Thoracic aorta (tissue), 2 donors: ENCODE measurements around the gene NENF. TPM values are rescaled to one million over a fixed set of nuclear protein-coding genes. Genes with fewer than 3 reads are reported as not detected.
A peak's percentile ranks its signal among the peaks of the same experiment; 100 is the strongest.
"Not testable (repeated sequence)": the region's sequence is repeated elsewhere in the genome, so short reads cannot be mapped to it uniquely, and the experiment has no call there.

ENCODE experiments used
- ATAC-seq: fragments of 150-250 bp; one replicate; pipeline ENCODE4 v1.8.0; 2017; ENCODE audit warnings: low read depth; ENCODE audit not compliant: insufficient number of reproducible peaks, low FRiP score
- DNase-seq: peaks from one replicate; pipeline ENCODE4 v3.0.0-alpha.2; 2020; ENCODE audit warnings: low spot score
- H3K27ac ChIP-seq, 2 donors: fragments of 200-600 bp; sonication (generic); 1 replicate in 1 of 2; 2 replicates in 1 of 2; pipeline ENCODE4 v1.5.1; 2016; ENCODE audit warnings: mild to moderate bottlenecking in 2 of 2, moderate library complexity in 2 of 2
- H3K27me3 ChIP-seq: fragments of 200-600 bp; sonication (generic); replicated peaks from 2 replicates; pipeline ENCODE4 v1.6.0; 2016; ENCODE audit warnings: mild to moderate bottlenecking; ENCODE audit not compliant: insufficient read depth
- H3K36me3 ChIP-seq: fragments of 200-600 bp; sonication (generic); one replicate; pipeline ENCODE4 v1.5.1; 2016
- H3K4me1 ChIP-seq, 2 donors: fragments of 200-600 bp; sonication (generic); 1 replicate in 1 of 2; 2 replicates in 1 of 2; pipeline versions ENCODE4 v1.5.1 to v1.6.0; 2016; ENCODE audit warnings: low read depth in 2 of 2, mild to moderate bottlenecking in 1 of 2; ENCODE audit not compliant: control insufficient read depth in 1 of 2
- H3K4me3 ChIP-seq: fragments of 200-600 bp; sonication (generic); 2 replicates; pipeline ENCODE4 v1.5.1; 2016; ENCODE audit warnings: mild to moderate bottlenecking
- H3K9me3 ChIP-seq: fragments of 200-600 bp; sonication (generic); 2 replicates; pipeline ENCODE4 v1.5.1; 2016
- CTCF ChIP-seq: fragments of 200-600 bp; sonication (generic); IDR thresholded peaks from one replicate; pipeline ENCODE4 v1.5.1; 2019; ENCODE audit warnings: antibody characterized with exemption
- total RNA-seq, 2 donors: library from RNA; depleted of rRNA; stranded (reverse); fragments of >200 nt; gene quantifications; one replicate each; pipeline versions ENCODE4 v1.1.0 to v1.2.3, GENCODE V29; 2016

Gene NENF
- total RNA-seq, 2 donors from 2014 or later, result 122 to 152 TPM

GRCh38 chr1:212478467-212479025 lies 45.8 kb downstream of the NENF start:
- no peaks in the 10 kb centered on the region for H3K27me3 ChIP-seq
- H3K36me3 ChIP-seq, result no peaks in the 10 kb centered on the region
- no peak overlapping the region for H3K27ac ChIP-seq
- DNase-seq, result no peak
- H3K4me3 ChIP-seq, result no peak overlapping the region
- no peak for TF ChIP-seq CTCF
- H3K4me1 ChIP-seq, result peaks cover 8 to 33% of the 10 kb centered on the region in 2 donors
- no peaks in the 10 kb centered on the region for H3K9me3 ChIP-seq
- ATAC-seq, result no peak

GRCh38 chr1:212479188-212479587 lies 46.5 kb downstream of the NENF start:
- no peaks in the 10 kb centered on the region for H3K9me3 ChIP-seq
- ATAC-seq (no peak), DNase-seq (no peak)
- peaks cover 8 to 33% of the 10 kb centered on the region in 2 donors for H3K4me1 ChIP-seq
- H3K27me3 ChIP-seq, result no peaks in the 10 kb centered on the region
- no peaks in the 10 kb centered on the region for H3K36me3 ChIP-seq
- H3K4me3 ChIP-seq, result no peak overlapping the region
- TF ChIP-seq CTCF, result no peak
- no peak overlapping the region for H3K27ac ChIP-seq

- not testable (repeated sequence) for H3K9me3 ChIP-seq, ATAC-seq, H3K27me3 ChIP-seq, H3K36me3 ChIP-seq, DNase-seq, H3K4me3 ChIP-seq
- H3K27ac ChIP-seq, result peak overlapping the region in 1 of 2 donors; percentile 47
- peaks cover 11 to 49% of the 10 kb centered on the region in 2 donors for H3K4me1 ChIP-seq
Observed at GRCh38 chr1:212480711-212481437, 48.2 kb downstream of the NENF start.

- Histone ChIP-seq H3K4me1 (peaks cover 11 to 54% of the 10 kb centered on the region in 2 donors), H3K9me3 (no peaks in the 10 kb centered on the region), H3K4me3 (no peak overlapping the region), H3K27me3 (no peaks in the 10 kb centered on the region), H3K36me3 (no peaks in the 10 kb centered on the region), H3K27ac (peak overlapping the region; percentile 27 to 82)
- ATAC-seq, result no peak
- no peak for TF ChIP-seq CTCF
- DNase-seq, result no peak
Observed at GRCh38 chr1:212481438-212481767, 48.7 kb downstream of the NENF start.

- peak overlapping the region; percentile 27 to 82 for H3K27ac ChIP-seq
- no peak for DNase-seq
Observed at GRCh38 chr1:212482006-212482636, 49.4 kb downstream of the NENF start.

More at GRCh38 chr1:212482006-212482636, 49.4 kb downstream of the NENF start:
- H3K4me1 ChIP-seq, result peaks cover 11 to 51% of the 10 kb centered on the region in 2 donors
- H3K36me3 ChIP-seq, result no peaks in the 10 kb centered on the region
- no peaks in the 10 kb centered on the region for H3K27me3 ChIP-seq
- no peaks in the 10 kb centered on the region for H3K9me3 ChIP-seq
- H3K4me3 ChIP-seq, result no peak overlapping the region
- ATAC-seq, result no peak
- TF ChIP-seq CTCF, result no peak
